WTC11 (cell line): Measurements from ENCODE around the gene OCRL. TPM values are rescaled to one million over a fixed set of nuclear protein-coding genes. Genes with fewer than 3 reads are reported as not detected.

Experiments used
- ATAC-seq: fragments of 200-7000 bp; cut with Tn5 transposase; 2 replicates; pipeline ENCODE4 v1.10.0; 2021; ENCODE audit warnings: mild to moderate bottlenecking, moderate library complexity
- CTCF ChIA-PET: fragments of 300-600 bp; sonication (Branson Sonifier 250); formaldehyde crosslinking; loops from one replicate; lab custom pipeline; 2021; ENCODE audit warnings: antibody characterized with exemption; lab: Charles Lee
- POLR2A ChIA-PET: fragments of 350-600 bp; sonication (Branson Sonifier 250); formaldehyde crosslinking; loops from one replicate; lab custom pipeline; 2021; ENCODE audit warnings: antibody characterized with exemption; lab: Charles Lee
- DNase-seq: peaks from one replicate; pipeline ENCODE4 v3.0.0; 2021; ENCODE audit warnings: low spot score
- H3K27ac Mint-ChIP-seq: 2 replicates; pipeline ENCODE4 v1.8.0; 2021; ENCODE audit warnings: mixed read lengths
- H3K27me3 Mint-ChIP-seq: 2 replicates; pipeline ENCODE4 v1.8.0; 2021; ENCODE audit warnings: low read depth, mild to moderate bottlenecking, moderate library complexity, mixed read lengths
- H3K36me3 Mint-ChIP-seq: 2 replicates; pipeline ENCODE4 v1.8.0; 2021; ENCODE audit warnings: mixed read lengths
- H3K4me1 Mint-ChIP-seq: 2 replicates; pipeline ENCODE4 v1.8.0; 2022; ENCODE audit warnings: mixed read lengths
- H3K4me3 Mint-ChIP-seq: 2 replicates; pipeline ENCODE4 v1.8.0; 2021; ENCODE audit warnings: mild to moderate bottlenecking, moderate library complexity, mixed read lengths
- H3K9me3 Mint-ChIP-seq: 2 replicates; pipeline ENCODE4 v1.8.0; 2021; ENCODE audit warnings: mixed read lengths
- ATF1 ChIP-seq: sonication (generic); formaldehyde crosslinking; IDR thresholded peaks from 2 replicates; pipeline ENCODE4 v1.8.1; 2023; ENCODE audit warnings: mild to moderate bottlenecking, moderate library complexity, missing genetic modification reagents
- NFATC4 ChIP-seq: fragments of 250-450 bp; sonication (Bioruptor Pico); IDR thresholded peaks from 2 replicates; pipeline ENCODE4 v1.9.0; 2021; ENCODE audit warnings: mild to moderate bottlenecking
- SMAD4 ChIP-seq: sonication (generic); formaldehyde crosslinking; IDR thresholded peaks from 2 replicates; pipeline ENCODE4 v1.8.0; 2022; ENCODE audit warnings: mild to moderate bottlenecking, missing genetic modification reagents
- TEAD1 ChIP-seq: sonication (generic); formaldehyde crosslinking; IDR thresholded peaks from 2 replicates; pipeline ENCODE4 v1.8.0; 2022; ENCODE audit warnings: mild to moderate bottlenecking, missing genetic modification reagents
- ZBTB21 ChIP-seq: sonication (generic); formaldehyde crosslinking; IDR thresholded peaks from 2 replicates; pipeline ENCODE4 v1.8.1; 2023; ENCODE audit warnings: mild to moderate bottlenecking, missing genetic modification reagents, borderline replicate concordance
- ZNF671 ChIP-seq: fragments of 250-450 bp; sonication (Bioruptor Pico); IDR thresholded peaks from 2 replicates; pipeline ENCODE4 v1.8.0; 2021; ENCODE audit warnings: mild to moderate bottlenecking
- total RNA-seq: library from RNA; stranded (reverse); gene quantifications from 3 replicates; pipeline ENCODE4 v1.2.3, GENCODE V29; 2021
- TF ChIP-seq, protein P1 (sequence below): sonication (generic); formaldehyde crosslinking; conservative IDR thresholded peaks from 2 replicates; pipeline ENCODE4 v1.8.1; 2023; ENCODE audit warnings: mild to moderate bottlenecking, low read depth, missing genetic modification reagents, moderate library complexity
- TF ChIP-seq, protein P2 (sequence below): fragments of 250-450 bp; sonication (Bioruptor Pico); IDR thresholded peaks from 2 replicates; pipeline ENCODE4 v1.8.0; 2021; ENCODE audit warnings: mild to moderate bottlenecking
- TF ChIP-seq, protein P3 (sequence below): sonication (generic); formaldehyde crosslinking; IDR thresholded peaks from 2 replicates; pipeline ENCODE4 v1.8.0; 2023; ENCODE audit warnings: missing genetic modification reagents
- TF ChIP-seq, protein P4 (sequence below): sonication (generic); formaldehyde crosslinking; IDR thresholded peaks from 2 replicates; pipeline ENCODE4 v1.8.1; 2023; ENCODE audit warnings: mild to moderate bottlenecking, missing genetic modification reagents, moderate library complexity
- TF ChIP-seq, protein P5 (sequence below): sonication (generic); formaldehyde crosslinking; IDR thresholded peaks from 2 replicates; pipeline ENCODE4 v1.8.1; 2023; ENCODE audit warnings: mild to moderate bottlenecking, missing genetic modification reagents
- TF ChIP-seq, protein P6 (sequence below): sonication (generic); formaldehyde crosslinking; IDR thresholded peaks from 2 replicates; pipeline ENCODE4 v1.8.0; 2022; ENCODE audit warnings: mild to moderate bottlenecking, missing genetic modification reagents
- TF ChIP-seq, protein P7 (sequence below): sonication (generic); formaldehyde crosslinking; conservative IDR thresholded peaks from 2 replicates; pipeline ENCODE4 v1.8.1; 2022; ENCODE audit warnings: mild to moderate bottlenecking, missing genetic modification reagents
- TF ChIP-seq, protein P8 (sequence below): sonication (generic); formaldehyde crosslinking; IDR thresholded peaks from 2 replicates; pipeline ENCODE4 v1.8.0; 2022; ENCODE audit warnings: missing genetic modification reagents

Gene OCRL
- total RNA-seq, 1 experiment from 2014 or later: 17.4 TPM

DNA sequence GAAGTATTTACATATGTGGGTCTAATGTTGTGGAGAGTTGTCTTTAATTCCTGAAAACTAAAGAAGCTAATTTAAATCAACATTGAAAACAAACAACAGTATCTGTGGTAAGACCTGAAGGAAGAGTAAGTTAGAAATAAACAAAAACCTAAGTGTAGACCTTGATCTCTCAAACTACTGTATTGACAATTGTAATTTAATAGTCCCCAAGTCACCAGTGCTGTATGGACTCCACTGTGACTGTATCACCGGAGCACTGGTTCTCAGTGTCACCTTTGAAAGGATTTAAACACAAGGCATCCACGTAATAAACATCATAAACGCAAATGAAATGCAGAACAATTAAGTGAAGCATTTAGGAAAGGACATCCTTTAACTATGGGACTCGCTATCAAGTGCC, 46.4 kb downstream of the OCRL start (continued):
- TF ChIP-seq, protein P1, sequence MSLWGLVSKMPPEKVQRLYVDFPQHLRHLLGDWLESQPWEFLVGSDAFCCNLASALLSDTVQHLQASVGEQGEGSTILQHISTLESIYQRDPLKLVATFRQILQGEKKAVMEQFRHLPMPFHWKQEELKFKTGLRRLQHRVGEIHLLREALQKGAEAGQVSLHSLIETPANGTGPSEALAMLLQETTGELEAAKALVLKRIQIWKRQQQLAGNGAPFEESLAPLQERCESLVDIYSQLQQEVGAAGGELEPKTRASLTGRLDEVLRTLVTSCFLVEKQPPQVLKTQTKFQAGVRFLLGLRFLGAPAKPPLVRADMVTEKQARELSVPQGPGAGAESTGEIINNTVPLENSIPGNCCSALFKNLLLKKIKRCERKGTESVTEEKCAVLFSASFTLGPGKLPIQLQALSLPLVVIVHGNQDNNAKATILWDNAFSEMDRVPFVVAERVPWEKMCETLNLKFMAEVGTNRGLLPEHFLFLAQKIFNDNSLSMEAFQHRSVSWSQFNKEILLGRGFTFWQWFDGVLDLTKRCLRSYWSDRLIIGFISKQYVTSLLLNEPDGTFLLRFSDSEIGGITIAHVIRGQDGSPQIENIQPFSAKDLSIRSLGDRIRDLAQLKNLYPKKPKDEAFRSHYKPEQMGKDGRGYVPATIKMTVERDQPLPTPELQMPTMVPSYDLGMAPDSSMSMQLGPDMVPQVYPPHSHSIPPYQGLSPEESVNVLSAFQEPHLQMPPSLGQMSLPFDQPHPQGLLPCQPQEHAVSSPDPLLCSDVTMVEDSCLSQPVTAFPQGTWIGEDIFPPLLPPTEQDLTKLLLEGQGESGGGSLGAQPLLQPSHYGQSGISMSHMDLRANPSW (CRISPR knock-in tag): no peak
- TF ChIP-seq, all 79 proteins: peak for 0

DNA sequence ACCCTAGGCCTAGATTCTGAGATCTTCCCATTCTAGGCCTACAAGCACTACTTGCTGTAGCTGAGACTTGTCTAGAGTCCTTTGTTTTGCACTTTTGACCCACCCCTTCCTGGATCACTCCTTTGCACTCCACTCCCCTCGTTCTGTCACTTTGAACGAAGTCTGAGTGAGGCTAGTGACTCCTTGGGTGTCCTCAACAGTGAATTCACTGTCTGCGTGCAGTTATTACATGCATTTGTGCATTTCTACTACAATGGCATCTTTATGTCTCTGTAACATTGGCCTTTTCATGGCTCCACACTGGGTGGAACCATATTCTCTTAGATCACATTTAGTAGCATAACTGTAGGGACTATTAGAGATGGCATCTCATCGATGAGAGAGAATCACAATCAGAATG, 50.5 kb downstream of the OCRL start:
- CTCF ChIA-PET: no interaction called here
- H3K4me1 Mint-ChIP-seq: peaks cover 10% of the 10 kb centered on the region

More for the DNA sequence above, 50.5 kb downstream of the OCRL start:
- POLR2A ChIA-PET: no interaction called here
- Mint-ChIP-seq H3K27ac (no peak overlapping the region), H3K27me3 (no peaks in the 10 kb centered on the region), H3K9me3 (no peaks in the 10 kb centered on the region), H3K36me3 (peaks cover 21% of the 10 kb centered on the region), H3K4me3 (no peak overlapping the region)
- TF ChIP-seq SMAD4 (no peak), NFATC4 (CRISPR knock-in tag) (no peak), ZBTB21 (CRISPR knock-in tag) (no peak), ZNF671 (CRISPR knock-in tag) (no peak), ATF1 (no peak), TEAD1 (no peak)
- TF ChIP-seq, protein P2, sequence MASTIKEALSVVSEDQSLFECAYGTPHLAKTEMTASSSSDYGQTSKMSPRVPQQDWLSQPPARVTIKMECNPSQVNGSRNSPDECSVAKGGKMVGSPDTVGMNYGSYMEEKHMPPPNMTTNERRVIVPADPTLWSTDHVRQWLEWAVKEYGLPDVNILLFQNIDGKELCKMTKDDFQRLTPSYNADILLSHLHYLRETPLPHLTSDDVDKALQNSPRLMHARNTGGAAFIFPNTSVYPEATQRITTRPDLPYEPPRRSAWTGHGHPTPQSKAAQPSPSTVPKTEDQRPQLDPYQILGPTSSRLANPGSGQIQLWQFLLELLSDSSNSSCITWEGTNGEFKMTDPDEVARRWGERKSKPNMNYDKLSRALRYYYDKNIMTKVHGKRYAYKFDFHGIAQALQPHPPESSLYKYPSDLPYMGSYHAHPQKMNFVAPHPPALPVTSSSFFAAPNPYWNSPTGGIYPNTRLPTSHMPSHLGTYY (CRISPR knock-in tag): no peak
- TF ChIP-seq, protein P3, sequence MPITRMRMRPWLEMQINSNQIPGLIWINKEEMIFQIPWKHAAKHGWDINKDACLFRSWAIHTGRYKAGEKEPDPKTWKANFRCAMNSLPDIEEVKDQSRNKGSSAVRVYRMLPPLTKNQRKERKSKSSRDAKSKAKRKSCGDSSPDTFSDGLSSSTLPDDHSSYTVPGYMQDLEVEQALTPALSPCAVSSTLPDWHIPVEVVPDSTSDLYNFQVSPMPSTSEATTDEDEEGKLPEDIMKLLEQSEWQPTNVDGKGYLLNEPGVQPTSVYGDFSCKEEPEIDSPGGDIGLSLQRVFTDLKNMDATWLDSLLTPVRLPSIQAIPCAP: no peak
- TF ChIP-seq, protein P4, sequence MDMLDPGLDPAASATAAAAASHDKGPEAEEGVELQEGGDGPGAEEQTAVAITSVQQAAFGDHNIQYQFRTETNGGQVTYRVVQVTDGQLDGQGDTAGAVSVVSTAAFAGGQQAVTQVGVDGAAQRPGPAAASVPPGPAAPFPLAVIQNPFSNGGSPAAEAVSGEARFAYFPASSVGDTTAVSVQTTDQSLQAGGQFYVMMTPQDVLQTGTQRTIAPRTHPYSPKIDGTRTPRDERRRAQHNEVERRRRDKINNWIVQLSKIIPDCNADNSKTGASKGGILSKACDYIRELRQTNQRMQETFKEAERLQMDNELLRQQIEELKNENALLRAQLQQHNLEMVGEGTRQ (CRISPR knock-in tag): no peak
- TF ChIP-seq, protein P5, sequence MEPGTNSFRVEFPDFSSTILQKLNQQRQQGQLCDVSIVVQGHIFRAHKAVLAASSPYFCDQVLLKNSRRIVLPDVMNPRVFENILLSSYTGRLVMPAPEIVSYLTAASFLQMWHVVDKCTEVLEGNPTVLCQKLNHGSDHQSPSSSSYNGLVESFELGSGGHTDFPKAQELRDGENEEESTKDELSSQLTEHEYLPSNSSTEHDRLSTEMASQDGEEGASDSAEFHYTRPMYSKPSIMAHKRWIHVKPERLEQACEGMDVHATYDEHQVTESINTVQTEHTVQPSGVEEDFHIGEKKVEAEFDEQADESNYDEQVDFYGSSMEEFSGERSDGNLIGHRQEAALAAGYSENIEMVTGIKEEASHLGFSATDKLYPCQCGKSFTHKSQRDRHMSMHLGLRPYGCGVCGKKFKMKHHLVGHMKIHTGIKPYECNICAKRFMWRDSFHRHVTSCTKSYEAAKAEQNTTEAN (CRISPR knock-in tag): no peak
- TF ChIP-seq, protein P6, sequence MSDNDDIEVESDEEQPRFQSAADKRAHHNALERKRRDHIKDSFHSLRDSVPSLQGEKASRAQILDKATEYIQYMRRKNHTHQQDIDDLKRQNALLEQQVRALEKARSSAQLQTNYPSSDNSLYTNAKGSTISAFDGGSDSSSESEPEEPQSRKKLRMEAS (CRISPR knock-in tag): no peak
- TF ChIP-seq, protein P7, sequence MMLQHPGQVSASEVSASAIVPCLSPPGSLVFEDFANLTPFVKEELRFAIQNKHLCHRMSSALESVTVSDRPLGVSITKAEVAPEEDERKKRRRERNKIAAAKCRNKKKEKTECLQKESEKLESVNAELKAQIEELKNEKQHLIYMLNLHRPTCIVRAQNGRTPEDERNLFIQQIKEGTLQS (CRISPR knock-in tag): no peak
- TF ChIP-seq, protein P8, sequence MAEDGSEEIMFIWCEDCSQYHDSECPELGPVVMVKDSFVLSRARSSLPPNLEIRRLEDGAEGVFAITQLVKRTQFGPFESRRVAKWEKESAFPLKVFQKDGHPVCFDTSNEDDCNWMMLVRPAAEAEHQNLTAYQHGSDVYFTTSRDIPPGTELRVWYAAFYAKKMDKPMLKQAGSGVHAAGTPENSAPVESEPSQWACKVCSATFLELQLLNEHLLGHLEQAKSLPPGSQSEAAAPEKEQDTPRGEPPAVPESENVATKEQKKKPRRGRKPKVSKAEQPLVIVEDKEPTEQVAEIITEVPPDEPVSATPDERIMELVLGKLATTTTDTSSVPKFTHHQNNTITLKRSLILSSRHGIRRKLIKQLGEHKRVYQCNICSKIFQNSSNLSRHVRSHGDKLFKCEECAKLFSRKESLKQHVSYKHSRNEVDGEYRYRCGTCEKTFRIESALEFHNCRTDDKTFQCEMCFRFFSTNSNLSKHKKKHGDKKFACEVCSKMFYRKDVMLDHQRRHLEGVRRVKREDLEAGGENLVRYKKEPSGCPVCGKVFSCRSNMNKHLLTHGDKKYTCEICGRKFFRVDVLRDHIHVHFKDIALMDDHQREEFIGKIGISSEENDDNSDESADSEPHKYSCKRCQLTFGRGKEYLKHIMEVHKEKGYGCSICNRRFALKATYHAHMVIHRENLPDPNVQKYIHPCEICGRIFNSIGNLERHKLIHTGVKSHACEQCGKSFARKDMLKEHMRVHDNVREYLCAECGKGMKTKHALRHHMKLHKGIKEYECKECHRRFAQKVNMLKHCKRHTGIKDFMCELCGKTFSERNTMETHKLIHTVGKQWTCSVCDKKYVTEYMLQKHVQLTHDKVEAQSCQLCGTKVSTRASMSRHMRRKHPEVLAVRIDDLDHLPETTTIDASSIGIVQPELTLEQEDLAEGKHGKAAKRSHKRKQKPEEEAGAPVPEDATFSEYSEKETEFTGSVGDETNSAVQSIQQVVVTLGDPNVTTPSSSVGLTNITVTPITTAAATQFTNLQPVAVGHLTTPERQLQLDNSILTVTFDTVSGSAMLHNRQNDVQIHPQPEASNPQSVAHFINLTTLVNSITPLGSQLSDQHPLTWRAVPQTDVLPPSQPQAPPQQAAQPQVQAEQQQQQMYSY (CRISPR knock-in tag): no peak
- DNase-seq (no peak), ATAC-seq (no peak)
